HG02852 (cell line): ENCODE measurements around the gene TBC1D5.
"Not testable (repeated sequence)": the region's sequence is repeated elsewhere in the genome, so short reads cannot be mapped to it uniquely, and the experiment has no call there.

Experiments used
- ATAC-seq: cut with Tn5 transposase; IDR thresholded peaks from one replicate; pipeline ENCODE4 v1.9.1; 2021; ENCODE audit warnings: mild to moderate bottlenecking, moderate library complexity; ENCODE audit not compliant: unreplicated experiment

TBC1D5 gene

DNA sequence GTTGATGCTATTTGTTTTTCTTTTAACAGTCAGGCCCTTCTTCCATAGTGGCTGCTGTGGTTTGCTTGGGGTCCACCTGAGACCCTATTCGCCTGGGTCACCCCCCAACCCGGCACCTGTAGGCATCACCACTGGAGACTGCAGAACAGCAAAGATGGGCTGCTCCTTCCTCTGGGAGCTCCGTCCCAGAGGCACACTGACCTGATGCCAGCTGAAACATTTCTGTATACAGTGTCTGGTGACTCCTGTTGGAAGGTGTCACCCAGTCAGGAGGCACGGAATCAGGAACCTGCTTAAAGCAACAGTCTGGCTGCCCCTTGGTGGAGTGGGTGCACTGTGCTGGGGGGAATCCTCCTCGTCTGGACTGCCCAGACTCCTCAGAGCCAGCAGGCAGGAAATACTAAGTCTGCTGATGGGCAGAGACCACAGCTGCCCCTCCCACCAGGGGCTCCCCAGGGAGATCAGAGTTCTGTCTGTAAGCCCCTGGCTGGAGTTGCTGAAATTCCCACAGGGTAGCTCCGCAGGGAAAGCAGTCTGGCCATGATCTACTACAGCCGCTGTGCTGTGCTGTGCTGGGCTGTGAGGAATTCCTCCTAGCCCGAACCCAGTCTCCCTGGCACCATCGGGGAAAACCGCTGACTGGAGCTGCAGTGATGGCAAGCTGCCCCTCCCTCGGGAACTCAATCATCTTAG, 248.2 kb downstream of the TBC1D5 start:
- no peak for ATAC-seq

DNA sequence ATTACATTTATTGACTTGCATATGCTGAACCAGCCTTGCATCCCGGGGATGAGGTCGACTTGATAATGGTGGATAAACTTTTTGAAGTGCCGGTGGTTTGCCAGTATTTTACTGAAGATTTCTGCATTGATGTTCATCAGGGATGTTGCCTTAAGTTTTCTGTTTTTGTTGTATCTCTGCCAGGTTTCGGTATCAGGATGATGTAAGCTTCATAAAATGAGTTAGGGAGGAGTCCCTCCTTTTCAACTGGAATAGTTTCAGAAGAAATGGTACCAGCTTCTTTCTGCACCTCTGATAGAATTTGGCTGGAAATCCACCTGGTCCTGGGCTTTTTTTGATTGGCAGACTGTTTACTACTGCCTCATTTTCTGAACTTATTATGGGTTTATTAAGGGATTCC, 250.8 kb downstream of the TBC1D5 start:
- ATAC-seq = no peak

DNA sequence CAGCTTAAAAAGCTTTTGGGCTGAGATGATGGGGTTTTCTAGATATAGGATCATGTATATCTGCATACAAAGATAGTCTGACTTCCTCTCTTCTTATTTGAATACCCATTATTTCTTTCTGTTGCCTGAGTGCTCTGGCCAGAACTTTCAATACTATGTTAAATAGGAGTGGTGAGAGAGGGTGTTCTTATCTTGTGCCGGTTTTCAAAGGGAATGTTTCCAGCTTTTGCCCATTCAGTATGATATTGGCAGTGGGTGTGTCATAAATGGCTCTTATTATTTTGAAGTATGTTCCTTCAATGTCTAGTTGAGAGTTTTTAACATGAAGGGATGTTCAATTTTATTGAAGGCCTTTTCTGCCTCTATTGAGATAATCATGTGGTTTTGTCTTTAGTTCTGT, 251.2 kb downstream of the TBC1D5 start:
- ATAC-seq = not testable (repeated sequence)

DNA sequence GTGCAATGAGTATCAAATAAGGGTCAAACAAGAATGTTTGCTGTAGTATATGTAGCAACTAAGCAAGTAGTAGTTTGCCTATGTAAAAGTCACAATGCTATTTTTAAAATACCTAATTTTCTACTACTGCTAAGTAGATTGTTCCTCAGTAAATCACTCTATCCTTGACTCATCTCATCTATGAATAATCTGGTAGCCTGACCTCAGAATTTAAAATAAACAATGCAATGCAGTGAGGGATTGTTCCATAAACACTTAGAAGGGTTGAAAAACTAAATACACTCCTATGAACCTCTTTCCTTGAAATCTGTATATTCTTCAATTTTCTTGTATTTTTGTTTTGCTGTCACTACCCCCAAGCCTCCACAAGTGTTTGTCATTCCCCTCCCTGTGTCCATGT, 253.3 kb downstream of the TBC1D5 start:
- no peak for ATAC-seq

DNA sequence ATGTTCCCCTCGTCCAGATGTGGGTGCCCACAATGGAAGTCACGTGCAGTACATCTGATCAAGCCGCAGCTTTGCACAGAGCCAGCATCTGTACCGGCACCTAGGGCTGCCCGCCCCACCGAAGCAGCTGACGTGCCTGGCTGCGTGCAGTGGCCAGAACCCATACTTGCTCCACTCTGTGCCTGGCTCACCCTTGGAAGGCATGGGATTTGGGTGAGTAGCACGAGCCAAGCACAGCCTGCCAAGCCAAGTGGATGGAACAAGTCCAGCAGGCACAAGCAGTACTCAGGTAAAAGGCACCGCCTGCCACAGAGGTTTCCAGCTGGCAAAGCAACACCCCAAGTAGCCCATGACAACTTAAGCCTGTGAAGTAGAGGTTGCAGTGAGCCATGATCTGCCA, 261.3 kb downstream of the TBC1D5 start:
- ATAC-seq = no peak

DNA sequence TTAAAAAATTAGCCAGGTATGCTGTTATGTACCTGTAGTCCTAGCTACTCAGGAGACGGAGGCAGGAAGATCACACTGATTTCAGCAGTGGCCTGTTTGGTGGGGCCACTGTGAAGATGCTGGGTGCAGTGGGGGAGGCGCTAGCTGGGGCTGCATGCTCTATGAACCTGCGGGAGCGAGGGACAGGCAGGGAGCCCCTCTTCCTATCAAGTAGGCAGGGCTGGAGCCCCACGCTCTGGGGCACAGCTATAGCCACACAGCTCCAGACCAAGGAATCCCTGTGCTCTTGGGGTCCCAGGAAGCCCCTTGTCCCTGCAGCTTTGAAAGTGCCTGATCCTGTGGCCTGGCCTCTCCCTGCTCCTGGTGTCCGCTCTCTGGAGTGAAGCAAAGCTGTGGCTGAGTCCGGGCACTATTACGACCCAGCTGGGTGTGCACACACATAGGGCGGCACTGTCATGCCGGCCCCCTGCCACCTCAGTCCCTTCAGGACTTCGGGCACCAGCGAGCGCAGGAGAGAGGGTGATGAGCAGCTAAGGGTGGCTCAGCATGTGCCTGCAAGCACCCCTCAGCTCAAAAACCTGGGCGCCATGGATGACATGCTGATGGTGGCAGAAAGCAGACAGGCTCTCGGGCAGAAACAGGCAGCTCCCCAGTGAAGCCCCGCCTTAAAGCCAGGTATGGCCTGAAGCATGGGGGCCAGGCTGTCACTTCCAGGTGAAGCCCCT, 262.6 kb downstream of the TBC1D5 start:
- ATAC-seq = no peak

DNA sequence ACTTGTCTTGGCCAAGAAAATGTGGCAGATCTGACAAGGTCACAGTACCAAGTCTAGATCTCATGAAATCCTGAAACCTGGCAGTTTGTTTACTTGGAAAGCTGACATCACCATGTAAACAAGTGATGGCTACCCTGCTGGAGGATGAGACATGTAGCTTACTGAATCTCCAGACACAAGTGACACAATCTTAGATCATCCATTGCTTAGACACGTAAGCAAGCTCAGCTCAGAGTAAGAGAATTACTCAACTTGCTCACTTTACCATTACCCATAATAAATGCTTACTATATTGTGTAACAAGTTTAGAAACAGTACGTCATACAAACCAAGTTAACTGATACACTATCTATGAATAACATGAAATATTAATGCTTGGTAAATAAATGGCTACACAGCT, 263.8 kb downstream of the TBC1D5 start:
- ATAC-seq = no peak

DNA sequence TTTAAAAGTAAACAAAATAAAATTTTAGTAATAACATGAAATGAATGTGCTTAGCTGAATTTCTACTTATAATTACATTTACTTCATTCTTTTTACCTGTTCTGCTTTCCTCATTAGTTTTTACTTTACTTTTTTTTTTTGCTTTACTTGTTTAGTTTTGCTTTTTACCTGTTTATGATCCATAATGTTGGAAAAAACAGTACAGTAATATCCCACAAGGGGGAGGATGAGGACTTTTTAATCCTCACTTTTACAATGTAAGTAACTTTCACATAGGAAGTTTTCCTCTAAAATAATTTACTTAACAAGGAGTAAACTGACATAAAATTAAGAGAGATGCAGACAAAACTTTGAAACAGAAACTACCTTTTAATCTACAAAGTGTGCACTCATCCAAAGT, 268.7 kb downstream of the TBC1D5 start:
- no peak for ATAC-seq

DNA sequence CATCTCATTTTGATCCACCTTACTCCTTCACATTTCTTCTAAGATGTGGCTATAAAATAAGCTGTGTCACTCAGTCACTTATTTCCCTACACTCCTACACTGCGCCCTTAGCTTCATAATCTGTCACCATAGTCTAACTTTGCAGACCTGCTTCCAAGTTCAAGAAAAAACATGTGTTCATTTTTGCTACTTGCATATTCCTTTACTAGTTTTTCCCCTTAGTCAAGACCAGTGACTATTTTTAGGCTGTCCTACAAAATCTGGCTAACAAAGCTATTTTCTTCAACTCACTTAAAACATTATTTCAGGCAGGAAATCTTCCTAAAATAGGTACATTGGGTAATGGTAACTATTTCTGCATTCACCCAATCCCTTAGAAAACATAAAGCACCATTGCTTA, 272.5 kb downstream of the TBC1D5 start:
- ATAC-seq = no peak

DNA sequence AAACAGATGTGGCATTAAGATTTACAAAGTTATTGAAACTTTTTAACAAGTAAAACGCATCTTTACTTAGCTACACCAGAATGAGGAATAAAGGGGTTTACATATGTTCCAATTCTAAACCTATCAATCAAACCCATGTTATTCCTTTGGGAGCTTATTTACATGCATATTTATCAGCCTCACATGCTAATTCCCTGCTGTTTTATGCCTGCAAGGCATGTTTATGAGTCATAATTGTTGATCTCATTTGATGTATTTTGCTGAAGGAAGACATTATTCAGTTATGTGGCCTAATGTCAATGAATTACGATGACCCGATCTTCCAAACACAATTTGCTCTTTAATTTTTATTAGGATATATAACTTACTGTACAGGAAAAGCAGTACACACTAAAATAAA, 272.9 kb downstream of the TBC1D5 start:
- no peak for ATAC-seq

DNA sequence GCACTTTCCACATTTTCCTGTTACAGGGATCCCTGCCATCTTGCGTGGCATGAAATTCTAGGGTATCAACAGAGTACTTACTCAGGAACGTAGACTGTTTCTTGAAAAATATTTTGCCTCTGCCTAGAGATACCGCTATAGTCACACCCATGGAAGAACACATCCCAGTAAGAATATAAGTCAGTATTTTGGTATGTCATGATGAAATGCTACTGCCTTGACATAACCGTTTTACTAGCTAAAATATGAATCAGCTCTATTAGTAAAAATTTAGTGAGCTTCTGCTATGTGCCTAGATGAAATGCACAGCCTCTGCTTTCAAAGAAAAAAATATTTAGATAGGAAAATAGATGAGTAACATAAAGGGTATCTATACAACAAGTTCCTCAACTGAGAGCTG, 276.4 kb downstream of the TBC1D5 start:
- ATAC-seq = no peak

DNA sequence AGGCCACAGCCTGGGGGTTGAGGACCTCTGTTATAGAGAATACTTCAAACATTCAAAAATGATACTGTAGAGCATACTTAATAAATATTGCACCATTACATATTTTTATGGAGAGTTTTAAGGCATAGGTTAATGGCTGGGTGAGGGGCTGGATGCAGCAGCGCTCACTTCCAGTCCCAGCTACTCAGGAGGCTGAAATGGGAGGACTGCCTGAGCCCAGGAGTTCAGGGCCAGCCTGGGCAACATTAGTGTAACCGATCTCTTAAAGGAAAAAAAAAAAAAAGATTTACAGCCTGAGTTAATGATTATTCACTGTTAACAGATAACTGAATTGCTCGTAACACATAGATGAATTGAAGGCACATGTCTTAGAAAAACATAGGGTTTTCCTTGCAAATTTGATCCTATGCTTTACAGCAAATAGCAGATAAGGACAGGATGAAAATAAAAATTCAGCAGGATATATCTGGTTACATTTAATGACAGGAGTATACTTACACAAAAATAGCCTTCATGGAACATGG, 282.9 kb downstream of the TBC1D5 start:
- ATAC-seq = no peak

DNA sequence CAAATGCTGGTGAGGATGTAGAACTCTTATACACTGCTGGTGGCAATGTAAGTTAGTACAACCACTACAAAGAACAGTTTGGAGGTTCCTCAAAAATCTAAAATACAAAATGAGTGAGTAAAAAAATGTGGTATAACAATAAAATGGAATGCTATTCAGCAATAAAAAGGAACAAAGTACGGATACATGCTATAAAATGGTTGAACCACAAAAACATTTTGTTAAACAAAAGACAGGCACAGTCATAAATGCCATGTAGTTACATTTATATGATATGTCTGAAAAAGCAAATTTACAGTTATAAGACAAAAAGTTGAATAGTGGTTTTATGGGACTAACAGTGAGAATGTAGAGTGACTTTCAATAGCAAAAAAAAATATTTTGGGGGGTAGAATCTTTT, 285.8 kb downstream of the TBC1D5 start:
- no peak for ATAC-seq

DNA sequence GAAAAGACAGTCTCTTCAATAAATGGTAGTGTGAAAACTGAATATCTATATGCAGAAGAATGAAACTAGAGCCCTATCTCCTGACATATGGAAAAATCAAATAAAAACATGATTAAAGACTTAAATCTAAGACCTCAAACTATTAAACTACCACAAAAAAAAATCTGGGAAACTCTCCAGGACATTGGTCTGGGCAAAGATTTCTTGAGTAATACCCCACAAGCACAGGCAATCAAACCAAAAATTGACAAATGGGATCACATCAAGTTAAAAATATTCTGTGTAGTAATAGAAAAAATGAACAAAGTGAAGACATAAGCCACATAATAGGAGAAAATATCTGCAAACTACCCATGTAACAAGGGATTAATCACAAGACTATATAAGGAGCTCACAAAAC, 286.4 kb downstream of the TBC1D5 start:
- ATAC-seq = no peak

DNA sequence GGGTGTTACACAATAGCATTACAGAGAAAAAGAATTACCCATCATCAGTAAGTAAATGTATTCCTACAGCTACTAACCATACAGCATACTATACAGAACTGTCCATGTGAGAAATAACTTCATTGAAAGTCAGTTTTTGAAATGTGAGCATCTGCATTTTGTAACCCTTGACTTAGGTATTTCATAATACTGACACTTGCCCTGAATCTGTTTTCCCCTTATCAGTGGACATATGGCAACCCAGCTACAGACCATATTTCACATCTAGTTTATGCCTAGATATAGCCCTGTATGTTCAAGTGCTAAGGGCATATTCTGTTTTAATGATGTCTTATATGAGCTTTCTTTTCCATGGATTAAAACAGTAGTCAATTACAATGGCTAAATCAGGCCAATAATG, 297.6 kb downstream of the TBC1D5 start:
- no peak for ATAC-seq

DNA sequence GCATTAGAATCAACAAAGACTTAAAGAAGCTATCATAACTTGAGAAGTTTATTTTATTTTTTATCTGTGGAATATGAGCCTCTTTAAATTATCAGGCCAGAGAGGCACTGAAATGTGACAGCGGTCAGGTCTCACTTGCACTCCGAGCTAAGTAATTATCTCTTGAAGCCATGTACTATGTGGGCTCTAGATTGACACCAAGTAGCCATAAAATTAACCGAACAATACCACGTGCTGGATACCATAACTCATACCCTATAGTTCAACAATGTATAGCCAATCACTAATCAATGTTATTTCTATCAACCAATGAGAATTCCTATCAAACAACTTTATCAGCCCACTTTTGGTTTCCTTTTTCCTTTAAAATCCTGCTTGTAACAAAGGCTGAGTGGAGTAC, 299.3 kb downstream of the TBC1D5 start:
- ATAC-seq = no peak

DNA sequence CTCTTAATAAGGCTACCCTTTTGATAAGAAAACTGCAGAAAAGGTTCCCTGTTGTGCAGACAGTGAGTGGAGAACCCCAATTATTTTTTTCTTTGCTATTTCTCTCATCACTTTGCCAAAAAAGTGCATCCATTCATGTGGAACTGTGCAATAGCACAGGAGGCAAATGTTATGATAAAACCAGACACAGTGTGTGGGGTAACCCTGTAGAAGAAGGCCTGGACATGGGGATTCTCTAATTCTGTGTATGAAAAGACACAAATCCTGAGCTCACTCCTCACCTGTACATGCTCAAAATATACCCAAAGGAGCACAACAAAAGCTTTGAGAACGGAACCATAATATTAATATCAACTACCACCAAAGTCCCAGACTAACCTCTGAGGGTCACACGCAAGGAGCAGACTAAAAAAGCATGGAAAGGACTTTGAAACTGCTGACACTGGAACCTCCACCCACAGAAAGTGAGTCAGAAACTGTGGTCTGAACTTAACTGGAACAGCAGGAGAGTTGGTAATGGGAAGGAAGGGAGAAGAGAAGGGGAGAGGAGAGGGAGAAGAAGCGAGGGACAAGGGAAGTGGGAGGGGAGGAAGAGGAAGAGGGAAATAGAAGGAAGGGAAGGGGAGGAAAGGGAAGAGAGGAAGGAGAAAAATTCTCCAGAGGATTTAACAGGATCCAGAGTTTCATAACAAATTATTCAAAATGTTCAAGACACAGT, 299.9 kb downstream of the TBC1D5 start:
- ATAC-seq = no peak

DNA sequence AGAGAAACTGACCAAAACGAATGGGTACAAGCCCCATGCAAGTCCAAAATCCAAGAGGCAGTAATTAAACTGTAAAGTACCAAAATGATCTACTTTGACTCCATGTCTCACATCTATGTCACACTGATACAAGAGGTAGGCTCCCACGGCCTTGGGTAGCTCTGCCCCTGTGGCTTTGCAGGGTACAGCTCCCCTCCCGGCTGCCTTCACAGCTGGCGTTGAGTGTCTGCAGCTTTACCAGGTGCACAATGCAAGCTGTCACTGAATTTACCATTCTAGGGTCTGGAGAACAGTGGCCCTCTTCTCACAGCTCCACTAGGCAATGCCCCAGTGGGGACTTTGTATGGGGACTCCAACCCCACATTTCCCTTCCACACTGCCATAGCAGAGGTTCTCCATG, 308.6 kb downstream of the TBC1D5 start:
- no peak for ATAC-seq

DNA sequence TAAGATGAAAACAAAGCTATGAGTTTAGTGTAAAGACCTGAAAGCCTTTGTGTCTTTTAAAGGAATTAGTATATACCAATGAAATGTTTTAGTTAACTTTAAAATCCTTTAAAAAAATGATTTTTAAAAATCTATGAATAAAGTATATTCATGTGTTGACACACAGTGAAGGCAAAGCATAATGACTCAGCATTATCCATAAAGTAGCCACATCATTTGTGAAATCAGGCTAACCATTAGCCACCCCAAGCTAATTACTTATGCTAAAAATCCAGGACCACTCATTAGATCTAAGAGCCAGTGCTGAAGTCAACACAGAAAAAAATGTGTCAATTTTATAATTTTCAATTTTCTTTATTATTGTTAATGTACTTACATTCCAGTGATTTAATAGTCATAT, 310.2 kb downstream of the TBC1D5 start:
- ATAC-seq = no peak

DNA sequence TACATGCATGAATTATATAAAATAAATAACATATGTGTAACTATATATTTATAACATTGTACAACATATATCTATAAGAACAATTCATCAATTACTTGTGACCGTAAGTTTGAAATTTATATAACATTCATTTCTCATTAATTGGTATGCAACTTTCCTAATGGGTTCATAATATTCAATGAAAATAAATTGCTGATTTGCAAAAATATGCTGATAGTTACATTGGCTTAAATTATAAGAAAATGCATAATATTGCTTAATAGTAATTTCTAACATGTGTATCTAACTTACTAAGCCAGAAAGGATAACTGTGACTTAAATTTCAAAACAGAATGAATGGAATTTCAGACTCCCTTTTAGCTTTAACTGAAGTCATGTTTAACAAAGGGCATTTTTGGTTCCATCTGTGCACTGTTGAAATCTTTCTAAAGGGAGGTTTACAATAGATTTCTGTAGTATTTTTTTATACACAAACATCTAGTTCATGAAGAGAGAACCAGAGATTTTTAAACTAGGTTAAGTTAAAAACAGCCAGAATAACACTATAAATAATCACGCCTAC, 310.9 kb downstream of the TBC1D5 start:
- no peak for ATAC-seq

DNA sequence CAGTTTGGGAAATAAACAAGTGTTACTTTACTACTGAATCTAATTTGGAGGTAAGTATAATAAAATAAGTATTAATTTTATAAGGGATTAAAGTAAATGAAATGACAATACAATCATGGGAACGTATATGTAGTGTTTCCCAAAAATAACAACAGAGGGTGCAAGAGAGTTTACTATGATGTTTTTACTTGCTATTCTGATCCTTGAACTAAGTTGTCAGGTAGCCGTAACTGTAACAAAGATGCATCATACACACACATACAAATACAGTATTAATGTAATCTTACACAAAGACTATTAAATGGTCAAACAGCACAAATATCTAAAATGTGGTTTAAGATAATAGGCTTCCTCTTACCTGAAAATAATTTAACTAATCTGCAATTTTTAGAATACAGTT, 311.4 kb downstream of the TBC1D5 start:
- no peak for ATAC-seq

DNA sequence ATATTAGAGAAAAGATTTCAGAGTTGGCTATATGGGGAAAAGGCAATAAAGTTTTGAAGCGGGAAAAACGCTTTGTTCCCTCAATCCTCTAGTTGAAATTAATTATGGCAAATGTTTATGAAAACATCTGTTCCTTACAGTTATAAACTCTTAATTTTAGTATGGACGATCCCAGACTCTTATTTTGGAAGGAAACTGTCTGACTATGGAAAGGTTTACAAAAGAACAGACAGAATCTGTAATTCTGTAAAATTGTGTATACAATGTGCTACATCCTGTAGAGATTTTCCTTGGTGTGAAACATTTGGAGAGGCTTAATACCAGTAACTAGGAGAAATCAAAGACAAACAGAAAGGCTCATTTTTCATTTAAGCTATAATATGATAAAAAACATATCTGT, 311.8 kb downstream of the TBC1D5 start:
- no peak for ATAC-seq
